GM13977 (cell line): Measurements from ENCODE around the gene NEDD1.

ENCODE experiments used
- DNase-seq: peaks from one replicate; pipeline ENCODE4 v3.0.0; 2012; ENCODE audit warnings: low spot score
- CTCF ChIP-seq: IDR thresholded peaks from 2 replicates; pipeline ENCODE4 v1.5.1; 2012; ENCODE audit warnings: mild to moderate bottlenecking, control low read depth; ENCODE audit not compliant: insufficient read depth; ENCODE audit errors: extremely low read depth, missing control alignments
- in situ Hi-C: fragments of 300-500 bp; cut with MboI; formaldehyde crosslinking; loops from one replicate; pipeline ENCODE4 v1.12.0; 2022; ENCODE audit warnings: low sequenced_read_pairs, low pct_unique_long_range_greater_than_20kb, mixed read lengths, inconsistent platforms; ENCODE audit not compliant: unreplicated experiment

Gene NEDD1

GRCh38 chr12:96880220-96880619 is 26.8 kb upstream of the NEDD1 start:
- TF ChIP-seq CTCF: no peak
- in situ Hi-C loops: no loop called here
- DNase-seq: no peak

- no peak for DNase-seq
- in situ Hi-C loops: no loop called here
- no peak for TF ChIP-seq CTCF
These were observed 25.4 kb upstream of the NEDD1 start for GRCh38 chr12:96881608-96882007.

- no peak for TF ChIP-seq CTCF
- in situ Hi-C loops: no loop called here
- no peak for DNase-seq
These were observed 24.2 kb upstream of the NEDD1 start for GRCh38 chr12:96882862-96883261.

GRCh38 chr12:96883571-96883970 is 23.5 kb upstream of the NEDD1 start:
- in situ Hi-C loops: no loop called here
- TF ChIP-seq CTCF: no peak
- no peak for DNase-seq

- TF ChIP-seq CTCF: no peak
- in situ Hi-C loops: no loop called here
- no peak for DNase-seq
These were observed 19.9 kb upstream of the NEDD1 start for GRCh38 chr12:96886998-96887677.

- no peak for DNase-seq
- in situ Hi-C loops: no loop called here
- TF ChIP-seq CTCF: no peak
These were observed 17.7 kb upstream of the NEDD1 start for GRCh38 chr12:96889273-96889933.

GRCh38 chr12:96890331-96890730 is 16.7 kb upstream of the NEDD1 start:
- no peak for DNase-seq
- in situ Hi-C loops: no loop called here
- no peak for TF ChIP-seq CTCF
